HK-2 (cell line): Measurements from ENCODE around the gene HIRIP3.
"Not testable (repeated sequence)": the region's sequence is repeated elsewhere in the genome, so short reads cannot be mapped to it uniquely, and the experiment has no call there.

Source experiments
- DNase-seq: peaks from one replicate; pipeline ENCODE4 v3.0.0-alpha.2; 2018; ENCODE audit not compliant: unreplicated experiment

HIRIP3 gene

GRCh38 chr16:29959821-29960220, 35.6 kb downstream of the HIRIP3 start:
- not testable (repeated sequence) for DNase-seq

DNA sequence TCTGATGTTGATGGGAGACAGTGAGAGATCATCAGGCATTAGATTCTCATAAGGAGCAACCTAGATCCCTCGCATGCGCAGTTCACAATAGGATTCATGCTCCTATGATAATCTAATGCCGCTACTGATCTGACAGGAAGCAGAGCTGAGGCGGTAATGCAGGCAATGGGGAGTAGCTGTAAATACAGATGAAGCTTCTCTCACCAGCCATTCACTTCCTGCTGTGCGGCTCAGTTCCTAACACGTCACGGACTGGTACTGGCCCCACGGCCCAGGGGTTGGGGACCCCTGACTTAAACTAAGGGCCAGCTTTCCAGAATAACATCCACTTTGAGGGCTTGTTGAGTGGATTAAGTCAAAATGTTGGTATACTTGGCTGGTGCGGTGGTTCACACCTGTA, 36.1 kb downstream of the HIRIP3 start:
- no peak for DNase-seq

- no peak for DNase-seq
Observed at GRCh38 chr16:29958756-29959155, 36.7 kb downstream of the HIRIP3 start.

- DNase-seq, result no peak
Observed at GRCh38 chr16:29951625-29952365, 43.6 kb downstream of the HIRIP3 start.

GRCh38 chr16:29950806-29951461, 44.5 kb downstream of the HIRIP3 start:
- DNase-seq, result no peak

- DNase-seq, result no peak
Observed at GRCh38 chr16:29947897-29948296, 47.5 kb downstream of the HIRIP3 start.

- peak; percentile 71 for DNase-seq
Observed at GRCh38 chr16:29943846-29944799, 51.3 kb downstream of the HIRIP3 start.
